IMR-90 (cell line): ENCODE data around the gene CLEC10A. TPM values are rescaled to one million over a fixed set of nuclear protein-coding genes. Genes with fewer than 3 reads are reported as not detected.

Source experiments
- ATAC-seq: fragments of 200-7000 bp; cut with Tn5 transposase; 2 replicates; pipeline ENCODE4 v1.9.1; 2020; ENCODE audit warnings: low read depth, mild to moderate bottlenecking, moderate library complexity
- BruUV-seq: library from RNA; stranded (reverse); fragments of 400-500 nt; replicated peaks from 2 replicates; lab custom pipeline; 2021; lab: Mats Ljungman, UMichigan
- CTCF ChIA-PET: fragments of 300-600 bp; formaldehyde crosslinking; extraction: SDS; loops from one replicate; lab custom pipeline; 2021; ENCODE audit warnings: antibody characterized with exemption; lab: Yijun Ruan, JAX
- POLR2A ChIA-PET: fragments of 300-600 bp; sonication (Branson Sonifier 250); formaldehyde crosslinking; loops from one replicate; lab custom pipeline; 2022; ENCODE audit warnings: antibody characterized with exemption; ENCODE audit not compliant: unreplicated experiment; lab: Charles Lee
- DNase-seq: peaks from one replicate; pipeline ENCODE4 v3.0.0; 2013
- H2AFZ ChIP-seq: replicated peaks from 2 replicates; pipeline ENCODE3; 2013; ENCODE audit warnings: low read length, mild to moderate bottlenecking; ENCODE audit not compliant: poor library complexity
- H2AK5ac ChIP-seq: 2 replicates; pipeline ENCODE4 v1.6.1; 2013; ENCODE audit warnings: low read depth, low read length, inconsistent platforms
- H2AK9ac ChIP-seq: replicated peaks from 2 replicates; pipeline ENCODE3; 2013; ENCODE audit warnings: mild to moderate bottlenecking, low read depth, low read length, moderate library complexity; ENCODE audit not compliant: poor library complexity
- H2BK120ac ChIP-seq: 2 replicates; pipeline ENCODE4 v1.6.1; 2013; ENCODE audit warnings: low read depth, low read length, inconsistent platforms
- H2BK15ac ChIP-seq: 3 replicates; pipeline ENCODE4 v1.6.1; 2013; ENCODE audit warnings: low read depth, low read length, inconsistent platforms
- H2BK20ac ChIP-seq: 2 replicates; pipeline ENCODE4 v1.6.1; 2013; ENCODE audit warnings: low read depth, mild to moderate bottlenecking, inconsistent platforms, low read length, moderate library complexity
- H2BK5ac ChIP-seq: 2 replicates; pipeline ENCODE4 v1.6.1; 2013; ENCODE audit warnings: mild to moderate bottlenecking, low read depth, low read length, inconsistent platforms; ENCODE audit not compliant: poor library complexity, severe bottlenecking
- H3K14ac ChIP-seq: replicated peaks from 2 replicates; pipeline ENCODE4 v1.6.1; 2013; ENCODE audit warnings: low read depth, low read length, inconsistent platforms
- H3K18ac ChIP-seq: 2 replicates; pipeline ENCODE4 v1.6.1; 2013; ENCODE audit warnings: low read depth, low read length, control low read depth
- H3K23ac ChIP-seq: 2 replicates; pipeline ENCODE4 v1.6.1; 2013; ENCODE audit warnings: low read depth, low read length, inconsistent platforms
- H3K27ac ChIP-seq: 2 replicates; pipeline ENCODE4 v1.5.1; 2013; ENCODE audit warnings: mild to moderate bottlenecking, control low read depth, low read length; ENCODE audit not compliant: insufficient read depth
- H3K27me3 ChIP-seq: 2 replicates; pipeline ENCODE4 v1.6.1; 2013; ENCODE audit warnings: low read length; ENCODE audit not compliant: control insufficient read depth, insufficient read depth
- H3K36me3 ChIP-seq: 2 replicates; pipeline ENCODE4 v1.6.1; 2013; ENCODE audit warnings: low read length, mixed read lengths; ENCODE audit not compliant: control insufficient read depth, insufficient read depth
- H3K4ac ChIP-seq: 2 replicates; pipeline ENCODE4 v1.6.1; 2013; ENCODE audit warnings: low read depth, low read length, inconsistent platforms
- H3K4me1 ChIP-seq: 2 replicates; pipeline ENCODE4 v1.6.1; 2013; ENCODE audit warnings: low read length, mixed read lengths; ENCODE audit not compliant: control insufficient read depth, insufficient read depth
- H3K4me2 ChIP-seq: 2 replicates; pipeline ENCODE4 v1.6.1; 2013; ENCODE audit warnings: low read depth, mild to moderate bottlenecking, control low read depth, low read length, moderate library complexity
- H3K4me3 ChIP-seq: 2 replicates; pipeline ENCODE4 v1.5.1; 2013; ENCODE audit warnings: low read depth, mild to moderate bottlenecking, control low read depth, low read length, moderate library complexity; ENCODE audit not compliant: insufficient read depth
- H3K56ac ChIP-seq: 2 replicates; pipeline ENCODE4 v1.6.1; 2013; ENCODE audit warnings: low read length, inconsistent platforms; ENCODE audit not compliant: insufficient read depth; ENCODE audit errors: extremely low read depth
- H3K79me1 ChIP-seq, 2 experiments: 2 replicates each; pipeline ENCODE4 v1.6.1; 2013; ENCODE audit warnings: low read length in 2 of 2, inconsistent platforms in 1 of 2, low read depth in 1 of 2
- H3K9ac ChIP-seq: 2 replicates; pipeline ENCODE4 v1.6.1; 2013; ENCODE audit warnings: low read depth, low read length, control low read depth
- H3K9me1 ChIP-seq: 2 replicates; pipeline ENCODE4 v1.6.1; 2013; ENCODE audit warnings: low read length, inconsistent platforms; ENCODE audit not compliant: insufficient read depth
- H3K9me3 ChIP-seq: 2 replicates; pipeline ENCODE4 v1.6.1; 2013; ENCODE audit warnings: low read length; ENCODE audit not compliant: control insufficient read depth, insufficient read depth
- H4K20me1 ChIP-seq: 2 replicates; pipeline ENCODE4 v1.6.1; 2013; ENCODE audit warnings: low read length, inconsistent platforms; ENCODE audit not compliant: insufficient read depth
- H4K5ac ChIP-seq: 2 replicates; pipeline ENCODE4 v1.6.1; 2013; ENCODE audit warnings: mild to moderate bottlenecking, low read depth, low read length, control low read depth
- H4K8ac ChIP-seq, 2 experiments: 2 replicates each; pipeline ENCODE4 v1.6.1; 2013; ENCODE audit warnings: low read depth in 2 of 2, low read length in 2 of 2, control low read depth in 1 of 2, inconsistent platforms in 1 of 2
- H4K91ac ChIP-seq: 2 replicates; pipeline ENCODE4 v1.6.1; 2013; ENCODE audit warnings: low read depth, low read length, inconsistent platforms; ENCODE audit not compliant: insufficient read depth
- CEBPB ChIP-seq: IDR thresholded peaks from 2 replicates; pipeline ENCODE4 v1.6.1; 2012; ENCODE audit warnings: low read depth, low read length, improper control_type of control experiment
- CHD1 ChIP-seq: IDR thresholded peaks from 2 replicates; pipeline ENCODE4 v1.6.1; 2012; ENCODE audit warnings: low read depth, low read length, improper control_type of control experiment
- CTCF ChIP-seq: conservative IDR thresholded peaks from 2 replicates; pipeline ENCODE4 v1.5.1; 2012; ENCODE audit warnings: mild to moderate bottlenecking, low read depth, low read length, improper control_type of control experiment
- ELK1 ChIP-seq: fragments of 150-350 bp; IDR thresholded peaks from 2 replicates; pipeline ENCODE4 v1.6.1; 2016; ENCODE audit warnings: low read depth, mild to moderate bottlenecking, low read length, moderate library complexity, borderline replicate concordance
- FOS ChIP-seq: fragments of 150-350 bp; IDR thresholded peaks from 2 replicates; pipeline ENCODE4 v1.6.1; 2016; ENCODE audit warnings: low read depth, low read length
- MAFK ChIP-seq: IDR thresholded peaks from 2 replicates; pipeline ENCODE4 v1.6.1; 2012; ENCODE audit warnings: low read depth, low read length, improper control_type of control experiment
- MAZ ChIP-seq: IDR thresholded peaks from 2 replicates; pipeline ENCODE4 v1.6.1; 2012; ENCODE audit warnings: low read depth, mild to moderate bottlenecking, low read length, improper control_type of control experiment, moderate library complexity, borderline replicate concordance
- MXI1 ChIP-seq: IDR thresholded peaks from 2 replicates; pipeline ENCODE4 v1.6.1; 2012; ENCODE audit warnings: low read depth, mild to moderate bottlenecking, low read length, moderate library complexity, borderline replicate concordance
- NFE2L2 ChIP-seq: fragments of 150-350 bp; IDR thresholded peaks from 2 replicates; pipeline ENCODE4 v1.6.1; 2016; ENCODE audit warnings: low read depth, mild to moderate bottlenecking, low read length
- POLR2A ChIP-seq: IDR thresholded peaks from 2 replicates; pipeline ENCODE4 v1.6.1; 2012; ENCODE audit warnings: mild to moderate bottlenecking, low read depth, low read length
- RAD21 ChIP-seq: IDR thresholded peaks from 2 replicates; pipeline ENCODE4 v1.6.1; 2012; ENCODE audit warnings: low read length, improper control_type of control experiment
- RCOR1 ChIP-seq: IDR thresholded peaks from 2 replicates; pipeline ENCODE4 v1.6.1; 2012; ENCODE audit warnings: mild to moderate bottlenecking, low read length, improper control_type of control experiment; ENCODE audit not compliant: insufficient replicate concordance
- RFX5 ChIP-seq: IDR thresholded peaks from 2 replicates; pipeline ENCODE4 v1.8.0; 2012; ENCODE audit warnings: low read depth, mild to moderate bottlenecking, low read length, moderate library complexity
- SMC3 ChIP-seq: fragments of 150-350 bp; IDR thresholded peaks from 2 replicates; pipeline ENCODE4 v1.6.1; 2016; ENCODE audit warnings: low read depth, mild to moderate bottlenecking, antibody characterized with exemption, low read length, moderate library complexity
- USF2 ChIP-seq: fragments of 150-350 bp; IDR thresholded peaks from 2 replicates; pipeline ENCODE4 v1.6.1; 2017; ENCODE audit warnings: mild to moderate bottlenecking, antibody characterized with exemption, low read length, low read depth
- WGBS, 2 experiments: methylation state at CpG; one replicate each; pipeline versions ENCODE4 v1.1.5 to v1.1.7; 2013; ENCODE audit warnings: missing lambda C conversion rate in 2 of 2; ENCODE audit not compliant: insufficient read length in 1 of 2; ENCODE audit errors: extremely low coverage in 2 of 2; 5-methylcytosine and 5-hydroxymethylcytosine counted together
- dilution Hi-C: fragments of 300-500 bp; cut with HindIII; formaldehyde crosslinking; loops from one replicate; pipeline ENCODE4 v1.14.3; 2018; ENCODE audit warnings: low sequenced_read_pairs; ENCODE audit not compliant: unreplicated experiment
- in situ Hi-C: fragments of 300-500 bp; cut with MboI; formaldehyde crosslinking; loops from 3 replicates; pipeline ENCODE4 v1.14.3; 2019; ENCODE audit warnings: low sequenced_read_pairs, inconsistent platforms, mixed read lengths
- intact Hi-C: fragments of 100-400 bp; cut with micrococcal nuclease; formaldehyde crosslinking; loops from 2 replicates; pipeline ENCODE4 v1.10.0; 2022
- polyA plus RNA-seq, 3 experiments: library from polyadenylated mRNA; depleted of rRNA; stranded (reverse); fragments of >200 nt; gene quantifications; 2 replicates each; pipeline ENCODE4 v1.2.3, GENCODE V29; 2012; ENCODE audit warnings: low replicate concordance in 1 of 3
- total RNA-seq: library from RNA; depleted of rRNA; stranded (reverse); fragments of >200 nt; gene quantifications from 2 replicates; pipeline ENCODE4 v1.2.3, GENCODE V29; 2012

CLEC10A gene
- total and polyA plus RNA-seq, 2 of the 4 experiments (the other 2 are of a cell fraction), result not detected

DNA sequence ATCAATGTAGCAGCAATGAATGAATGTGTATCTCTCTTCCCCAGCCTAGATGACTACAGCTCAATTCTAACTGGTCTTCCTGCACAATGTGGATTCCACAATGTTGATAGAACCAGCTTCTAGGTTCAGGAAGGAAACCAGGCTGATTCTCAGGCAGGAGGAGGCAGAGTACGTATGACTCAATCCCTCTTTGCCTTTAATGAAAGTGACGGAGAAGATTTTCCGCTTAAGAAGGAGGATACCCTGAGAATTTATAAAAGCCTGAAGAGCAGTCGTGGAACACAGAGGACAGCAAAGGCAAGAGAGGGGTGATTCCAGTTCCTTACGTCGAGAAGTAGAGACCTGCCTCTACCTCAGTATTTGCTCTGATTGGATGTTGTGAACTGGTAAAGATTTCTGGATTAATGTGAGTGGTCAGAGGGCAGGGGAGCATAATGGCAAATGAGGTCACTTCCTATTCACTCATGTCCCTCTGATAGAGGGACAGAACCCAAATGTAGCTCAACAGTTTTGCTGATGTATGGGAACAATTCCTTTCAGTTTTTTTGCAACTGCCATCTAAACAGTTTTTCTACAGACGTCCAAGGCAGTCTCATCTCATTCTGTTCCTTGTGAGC, 21.1 kb downstream of the CLEC10A start:
- Histone ChIP-seq H2AK9ac (no peak overlapping the region), H3K18ac (no peak overlapping the region), H2AFZ (no peak overlapping the region), H3K4ac (no peak overlapping the region), H3K9ac (no peak overlapping the region), H3K23ac (peak overlapping the region; percentile 64; the same call in 1 of the 2 replicates), H2BK120ac (no peak overlapping the region), H4K20me1 (no peaks in the 10 kb centered on the region), H2AK5ac (no peak overlapping the region), H2BK5ac (no peak overlapping the region), H4K8ac (no peak overlapping the region), H4K91ac (no peak overlapping the region), H3K4me1 (0 out of 2 replicates have a peak, but pooled peaks cover 2% of the 10 kb centered on the region), H3K9me3 (no peaks in the 10 kb centered on the region), H3K4me3 (no peak overlapping the region), H3K36me3 (no peaks in the 10 kb centered on the region), H3K79me1 (no peaks in the 10 kb centered on the region), H3K27ac (no peak overlapping the region), H2BK15ac (no peak overlapping the region), H3K9me1 (no peaks in the 10 kb centered on the region), H3K27me3 (peaks cover 8% of the 10 kb centered on the region), H3K14ac (no peak overlapping the region), H3K4me2 (no peak overlapping the region), H3K56ac (no peak overlapping the region), H2BK20ac (no peak overlapping the region; the same call in 1 of the 2 replicates), H4K5ac (no peak overlapping the region)
- DNase-seq (peak; percentile 34), ATAC-seq (no peak)
- ChIA-PET CTCF (interaction anchor here (1.0 kb wide), 1 partner anchor 13 kb away, joined by 3 read pairs; no protein-coding TSS in a partner anchor), POLR2A (interaction anchor here (0.6 kb wide), 1 partner anchor 45 kb away, joined by 7 read pairs; no protein-coding TSS in a partner anchor)
- in situ Hi-C loops (loop anchor here (25.0 kb wide), 1 partner anchor 478 kb away; the partner anchor contains the start of gene TNFSF12), dilution Hi-C loops (no loop called here), intact Hi-C loops (no loop called here)
- no TSS peak for BruUV-seq
- WGBS, 2 experiments, result 100% methylated on average over 2 of the region's 7 CpGs; no CpG with 5 or more reads in 1 of the 2 experiments
- TF ChIP-seq MXI1 (no peak), RCOR1 (no peak), SMC3 (no peak), RAD21 (no peak), CTCF (no peak), RFX5 (no peak), ELK1 (no peak), NFE2L2 (no peak), CEBPB (no peak), MAZ (no peak), MAFK (no peak), USF2 (no peak), POLR2A (no peak), FOS (no peak), CHD1 (no peak)
